Peyer's patch (tissue), 4 donors: Measurements from ENCODE around the gene ITPRIP.

Experiments used
- CTCF ChIP-seq, 6 experiments: fragments of 450-650 bp in 4 of 6; fragments of 200-600 bp in 2 of 6; sonication (generic) in 1 of 6; IDR thresholded peaks; one replicate each; pipeline ENCODE4 v1.5.1; 2017 to 2019; ENCODE audit warnings: antibody characterized with exemption in 6 of 6, mild to moderate bottlenecking in 3 of 6, moderate library complexity in 1 of 6
- POLR2A ChIP-seq, 2 donors: fragments of 450-650 bp; IDR thresholded peaks; one replicate each; pipeline ENCODE4 v1.5.1; 2017; ENCODE audit warnings: antibody characterized with exemption in 2 of 2, mild to moderate bottlenecking in 2 of 2, moderate library complexity in 2 of 2

DNA sequence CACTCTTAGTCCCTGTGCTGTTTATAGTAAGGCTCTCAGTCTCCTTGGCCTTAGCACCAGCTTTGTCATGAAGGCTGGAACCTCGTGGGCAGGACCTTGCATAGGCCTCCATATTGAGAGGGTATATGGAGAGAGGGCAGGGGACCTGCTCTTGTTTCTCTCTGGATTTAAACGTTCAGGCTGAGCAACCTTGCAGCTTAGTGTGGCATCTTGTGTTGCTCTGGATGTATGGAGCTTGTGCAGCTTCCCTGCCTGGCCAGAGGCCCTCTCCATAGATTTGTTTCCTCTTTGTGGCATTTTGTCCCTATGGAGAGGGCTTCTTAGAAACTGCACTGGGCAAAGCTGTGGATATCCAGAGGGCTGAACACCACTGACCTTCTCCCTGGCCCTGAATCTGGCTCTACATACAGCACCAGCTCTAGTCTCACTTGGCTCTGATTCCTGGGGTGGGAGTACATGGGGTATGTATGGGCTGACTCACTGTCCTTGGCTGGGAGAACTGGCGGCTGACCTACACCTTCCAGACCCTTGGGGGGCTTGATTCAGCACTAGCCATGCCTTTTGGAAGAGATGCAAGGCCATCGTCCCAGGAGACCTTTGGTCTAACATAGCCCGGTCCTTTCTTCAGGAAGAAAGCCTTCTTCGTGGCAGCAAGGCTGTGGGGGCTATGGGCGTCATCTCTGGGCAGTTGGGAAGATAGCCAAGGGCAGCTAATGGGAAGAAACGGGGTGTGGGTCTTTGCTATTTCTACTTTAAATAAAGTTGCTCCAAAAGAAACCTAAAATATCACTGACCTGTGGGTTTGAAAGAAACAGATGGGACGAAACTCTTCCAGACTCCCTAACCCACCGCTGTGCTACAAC is 30.5 kb downstream of the ITPRIP start:
- no peak for TF ChIP-seq CTCF (IDR thresholded peaks at IDR 0.05)
- TF ChIP-seq POLR2A (IDR thresholded peaks at IDR 0.05), result no peak
